Daoy (cell line): ENCODE measurements around the gene FBXO36. TPM values are rescaled to one million over a fixed set of nuclear protein-coding genes. Genes with fewer than 3 reads are reported as not detected.
"Not testable (repeated sequence)": the region's sequence is repeated elsewhere in the genome, so short reads cannot be mapped to it uniquely, and the experiment has no call there.

Source experiments
- DNase-seq: peaks from one replicate; pipeline ENCODE4 v3.0.0-alpha.2; 2015; ENCODE audit warnings: low read depth
- total RNA-seq: library from RNA; depleted of rRNA; stranded (reverse); fragments of >200 nt; shearing (Covaris generic); gene quantifications from 2 replicates; pipeline ENCODE4 v1.2.3, GENCODE V29; 2014; rRNA removed

FBXO36 gene
- total RNA-seq: 3.0 and 6.2 TPM in 2 replicates

GRCh38 chr2:229922449-229923386 is at the start of gene FBXO36:
Gene FBXO36, plus strand, starts transcription at chr2:229922503. Its CDS starts 11 bp downstream, at chr2:229922514.
- DNase-seq: peak; percentile 87

- no peak for DNase-seq
These were observed 49.2 kb upstream of the FBXO36 start for GRCh38 chr2:229873123-229873581.

GRCh38 chr2:229874647-229875046 is 47.7 kb upstream of the FBXO36 start:
- no peak for DNase-seq

GRCh38 chr2:229875549-229875948 is 46.8 kb upstream of the FBXO36 start:
- no peak for DNase-seq

GRCh38 chr2:229879191-229879950 is 42.9 kb upstream of the FBXO36 start:
- no peak for DNase-seq

- no peak for DNase-seq
These were observed 41.3 kb upstream of the FBXO36 start for GRCh38 chr2:229880892-229881586.

GRCh38 chr2:229882583-229882982 is 39.7 kb upstream of the FBXO36 start:
- no peak for DNase-seq

- DNase-seq: no peak
These were observed 37.3 kb upstream of the FBXO36 start for GRCh38 chr2:229884775-229885699.

- no peak for DNase-seq
These were observed 34.9 kb upstream of the FBXO36 start for GRCh38 chr2:229887441-229887840.

GRCh38 chr2:229888031-229888430 is 34.3 kb upstream of the FBXO36 start:
- DNase-seq: no peak

- no peak for DNase-seq
These were observed 33.3 kb upstream of the FBXO36 start for GRCh38 chr2:229889023-229889422.

- DNase-seq: no peak
These were observed 25.4 kb upstream of the FBXO36 start for GRCh38 chr2:229896857-229897256.

- no peak for DNase-seq
These were observed 22.7 kb upstream of the FBXO36 start for GRCh38 chr2:229899604-229900003.

GRCh38 chr2:229900012-229900411 is 22.3 kb upstream of the FBXO36 start:
- no peak for DNase-seq

GRCh38 chr2:229900514-229900913 is 21.8 kb upstream of the FBXO36 start:
- not testable (repeated sequence) for DNase-seq

GRCh38 chr2:229901819-229902218 is 20.5 kb upstream of the FBXO36 start:
- DNase-seq: peak; percentile 80

GRCh38 chr2:229903037-229903436 is 19.3 kb upstream of the FBXO36 start:
- no peak for DNase-seq

GRCh38 chr2:229905601-229906000 is 16.7 kb upstream of the FBXO36 start:
- no peak for DNase-seq

GRCh38 chr2:229909090-229909489 is 13.2 kb upstream of the FBXO36 start:
- no peak for DNase-seq

GRCh38 chr2:229910147-229910831 is 12.0 kb upstream of the FBXO36 start:
- DNase-seq: no peak
